ENCODE results near the gene SLC35B2.
A peak's percentile ranks its signal among the peaks of the same experiment; 100 is the strongest.

SLC35B2 gene

DNA sequence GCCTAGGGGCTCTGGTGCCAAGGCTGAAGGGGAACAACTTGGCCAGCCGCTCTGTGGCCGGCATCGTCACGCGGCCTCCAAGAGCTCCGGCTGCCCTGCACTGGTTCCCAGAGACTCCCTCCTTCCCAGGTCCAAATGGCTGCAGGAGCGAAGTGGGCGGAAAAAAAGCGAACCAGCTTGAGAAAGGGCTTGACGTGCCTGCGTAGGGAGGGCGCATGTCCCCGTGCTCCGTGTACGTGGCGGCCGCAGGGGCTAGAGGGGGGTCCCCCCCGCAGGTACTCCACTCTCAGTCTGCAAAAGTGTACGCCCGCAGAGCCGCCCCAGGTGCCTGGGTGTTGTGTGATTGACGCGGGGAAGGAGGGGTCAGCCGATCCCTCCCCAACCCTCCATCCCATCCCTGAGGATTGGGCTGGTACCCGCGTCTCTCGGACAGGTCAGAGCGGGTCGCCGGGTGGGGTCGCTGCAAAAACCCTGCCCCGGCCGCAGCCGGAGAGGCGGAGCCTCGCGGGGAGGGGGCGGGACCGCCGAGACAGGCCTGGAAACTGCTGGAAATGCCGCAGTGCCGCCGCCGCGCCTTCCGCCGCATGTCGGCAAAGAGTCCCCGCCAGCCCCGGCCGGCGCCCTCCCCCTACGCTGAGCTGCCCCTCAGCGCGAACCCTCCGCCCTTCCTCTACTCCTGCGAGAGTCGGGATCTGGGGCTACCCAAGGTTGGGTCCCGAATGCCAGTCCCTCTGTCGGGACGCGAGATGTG lies 11.2 kb downstream of the SLC35B2 start:
- peak; percentile 41; the same call in 1 of the 2 replicates for TF ChIP-seq YY1 (IDR thresholded peaks at IDR 0.05; ENCODE audit: low read depth)
- no peak for TF ChIP-seq CEBPB (IDR thresholded peaks at IDR 0.05)
- TF ChIP-seq, protein P1, sequence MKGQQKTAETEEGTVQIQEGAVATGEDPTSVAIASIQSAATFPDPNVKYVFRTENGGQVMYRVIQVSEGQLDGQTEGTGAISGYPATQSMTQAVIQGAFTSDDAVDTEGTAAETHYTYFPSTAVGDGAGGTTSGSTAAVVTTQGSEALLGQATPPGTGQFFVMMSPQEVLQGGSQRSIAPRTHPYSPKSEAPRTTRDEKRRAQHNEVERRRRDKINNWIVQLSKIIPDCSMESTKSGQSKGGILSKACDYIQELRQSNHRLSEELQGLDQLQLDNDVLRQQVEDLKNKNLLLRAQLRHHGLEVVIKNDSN (IDR thresholded peaks at IDR 0.05), result no peak; the same call in 1 of the 2 replicates
- TF ChIP-seq, protein P2, sequence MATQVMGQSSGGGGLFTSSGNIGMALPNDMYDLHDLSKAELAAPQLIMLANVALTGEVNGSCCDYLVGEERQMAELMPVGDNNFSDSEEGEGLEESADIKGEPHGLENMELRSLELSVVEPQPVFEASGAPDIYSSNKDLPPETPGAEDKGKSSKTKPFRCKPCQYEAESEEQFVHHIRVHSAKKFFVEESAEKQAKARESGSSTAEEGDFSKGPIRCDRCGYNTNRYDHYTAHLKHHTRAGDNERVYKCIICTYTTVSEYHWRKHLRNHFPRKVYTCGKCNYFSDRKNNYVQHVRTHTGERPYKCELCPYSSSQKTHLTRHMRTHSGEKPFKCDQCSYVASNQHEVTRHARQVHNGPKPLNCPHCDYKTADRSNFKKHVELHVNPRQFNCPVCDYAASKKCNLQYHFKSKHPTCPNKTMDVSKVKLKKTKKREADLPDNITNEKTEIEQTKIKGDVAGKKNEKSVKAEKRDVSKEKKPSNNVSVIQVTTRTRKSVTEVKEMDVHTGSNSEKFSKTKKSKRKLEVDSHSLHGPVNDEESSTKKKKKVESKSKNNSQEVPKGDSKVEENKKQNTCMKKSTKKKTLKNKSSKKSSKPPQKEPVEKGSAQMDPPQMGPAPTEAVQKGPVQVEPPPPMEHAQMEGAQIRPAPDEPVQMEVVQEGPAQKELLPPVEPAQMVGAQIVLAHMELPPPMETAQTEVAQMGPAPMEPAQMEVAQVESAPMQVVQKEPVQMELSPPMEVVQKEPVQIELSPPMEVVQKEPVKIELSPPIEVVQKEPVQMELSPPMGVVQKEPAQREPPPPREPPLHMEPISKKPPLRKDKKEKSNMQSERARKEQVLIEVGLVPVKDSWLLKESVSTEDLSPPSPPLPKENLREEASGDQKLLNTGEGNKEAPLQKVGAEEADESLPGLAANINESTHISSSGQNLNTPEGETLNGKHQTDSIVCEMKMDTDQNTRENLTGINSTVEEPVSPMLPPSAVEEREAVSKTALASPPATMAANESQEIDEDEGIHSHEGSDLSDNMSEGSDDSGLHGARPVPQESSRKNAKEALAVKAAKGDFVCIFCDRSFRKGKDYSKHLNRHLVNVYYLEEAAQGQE (IDR thresholded peaks at IDR 0.05; ENCODE audit: low read depth), result no peak
- TF ChIP-seq TCF12 (IDR thresholded peaks at IDR 0.05; ENCODE audit: low read depth), result 0 out of 2 replicates have a peak, but pooled peaks have one; percentile 49
- TF ChIP-seq NFIC (IDR thresholded peaks at IDR 0.05), result no peak
- TF ChIP-seq FOXM1 (IDR thresholded peaks at IDR 0.05; ENCODE audit: borderline replicate concordance, low read depth), result no peak
- TF ChIP-seq, protein P3, sequence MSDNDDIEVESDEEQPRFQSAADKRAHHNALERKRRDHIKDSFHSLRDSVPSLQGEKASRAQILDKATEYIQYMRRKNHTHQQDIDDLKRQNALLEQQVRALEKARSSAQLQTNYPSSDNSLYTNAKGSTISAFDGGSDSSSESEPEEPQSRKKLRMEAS (IDR thresholded peaks at IDR 0.05), result peak; percentile 64; the same call in 1 of the 2 replicates
- TF ChIP-seq RAD21 (IDR thresholded peaks at IDR 0.05; ENCODE audit: low read depth), result no peak
- TF ChIP-seq EP300 (IDR thresholded peaks at IDR 0.05; ENCODE audit: borderline replicate concordance), result peak; percentile 46; the same call in 1 of the 2 replicates
- TF ChIP-seq TEAD4 (IDR thresholded peaks at IDR 0.05), result peak; percentile 59
- TF ChIP-seq EGR1 (IDR thresholded peaks at IDR 0.05), result no peak
- TF ChIP-seq ZBTB7A (IDR thresholded peaks at IDR 0.05; ENCODE audit: low read depth), result peak; percentile 88; the same call in 1 of the 2 replicates
- TF ChIP-seq TAF1 (IDR thresholded peaks at IDR 0.05; ENCODE audit: low read depth), result peak; percentile 62; the same call in 1 of the 2 replicates
- no peak for TF ChIP-seq CREB1 (IDR thresholded peaks at IDR 0.05; ENCODE audit: low read depth)

DNA sequence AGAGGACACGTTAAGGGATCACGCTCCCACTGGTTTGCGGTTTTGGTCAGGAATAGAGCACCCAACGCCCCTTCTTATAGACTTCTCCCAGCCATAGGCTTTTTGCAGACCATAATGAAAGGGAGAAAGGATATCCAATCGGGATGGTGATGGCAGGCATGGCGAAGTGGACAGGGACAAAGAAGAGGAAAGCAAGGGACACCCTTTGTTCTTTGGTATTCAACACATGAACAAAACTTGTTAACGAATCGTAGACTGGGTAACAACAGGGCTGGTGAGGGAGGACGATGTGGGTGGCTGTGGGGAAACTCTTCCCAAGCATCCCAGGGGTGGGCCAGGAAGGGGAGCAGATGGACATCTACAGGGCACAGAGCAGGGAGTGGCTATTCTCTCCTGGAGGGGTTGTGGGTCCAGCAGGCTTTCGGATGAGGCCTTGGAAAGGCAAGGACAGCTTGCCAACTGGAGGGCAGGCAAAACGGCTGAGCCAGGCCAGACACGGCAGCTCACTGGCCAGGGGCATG lies 11.9 kb downstream of the SLC35B2 start:
- TF ChIP-seq YY1 (IDR thresholded peaks at IDR 0.05; ENCODE audit: low read depth) (no peak), TAF1 (IDR thresholded peaks at IDR 0.05; ENCODE audit: low read depth) (no peak), ZBTB7A (IDR thresholded peaks at IDR 0.05; ENCODE audit: low read depth) (no peak), NFIC (IDR thresholded peaks at IDR 0.05) (no peak), EGR1 (IDR thresholded peaks at IDR 0.05) (no peak), RAD21 (IDR thresholded peaks at IDR 0.05; ENCODE audit: low read depth) (no peak), TEAD4 (IDR thresholded peaks at IDR 0.05) (no peak), CREB1 (IDR thresholded peaks at IDR 0.05; ENCODE audit: low read depth) (no peak), EP300 (IDR thresholded peaks at IDR 0.05; ENCODE audit: borderline replicate concordance) (no peak), TCF12 (IDR thresholded peaks at IDR 0.05; ENCODE audit: low read depth) (no peak), FOXM1 (IDR thresholded peaks at IDR 0.05; ENCODE audit: borderline replicate concordance, low read depth) (no peak), CEBPB (IDR thresholded peaks at IDR 0.05) (no peak)
- TF ChIP-seq, protein P1 (IDR thresholded peaks at IDR 0.05), result no peak
- TF ChIP-seq, protein P2 (IDR thresholded peaks at IDR 0.05; ENCODE audit: low read depth), result no peak
- TF ChIP-seq, protein P3 (IDR thresholded peaks at IDR 0.05), result no peak

DNA sequence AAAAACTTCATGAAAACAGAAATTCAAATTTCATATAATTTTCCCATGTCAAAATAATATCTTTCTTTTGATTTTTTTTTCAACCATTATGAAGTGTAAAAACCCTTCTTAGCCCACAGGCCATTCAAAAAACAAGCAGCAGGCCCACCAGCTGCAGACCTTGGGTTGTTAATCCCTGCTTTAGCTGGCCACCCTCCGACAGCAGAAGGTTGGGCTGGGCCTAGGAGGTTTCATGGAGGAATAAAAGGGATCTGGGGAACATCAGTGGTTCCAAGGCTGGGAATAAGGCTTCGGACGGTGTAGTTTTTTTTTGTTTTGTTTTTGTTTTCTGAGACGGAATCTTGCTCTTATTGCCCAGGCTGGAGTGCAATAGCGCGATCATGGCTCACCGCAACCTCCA lies 14.0 kb downstream of the SLC35B2 start:
- no peak for TF ChIP-seq YY1 (IDR thresholded peaks at IDR 0.05; ENCODE audit: low read depth)
- TF ChIP-seq FOXM1 (IDR thresholded peaks at IDR 0.05; ENCODE audit: borderline replicate concordance, low read depth), result no peak
- no peak for TF ChIP-seq ZBTB7A (IDR thresholded peaks at IDR 0.05; ENCODE audit: low read depth)
- TF ChIP-seq TCF12 (IDR thresholded peaks at IDR 0.05; ENCODE audit: low read depth), result no peak
- no peak for TF ChIP-seq CEBPB (IDR thresholded peaks at IDR 0.05)
- TF ChIP-seq TEAD4 (IDR thresholded peaks at IDR 0.05), result no peak
- TF ChIP-seq EP300 (IDR thresholded peaks at IDR 0.05; ENCODE audit: borderline replicate concordance), result no peak
- no peak for TF ChIP-seq EGR1 (IDR thresholded peaks at IDR 0.05)
- no peak for TF ChIP-seq TAF1 (IDR thresholded peaks at IDR 0.05; ENCODE audit: low read depth)
- TF ChIP-seq, protein P2 (IDR thresholded peaks at IDR 0.05; ENCODE audit: low read depth), result no peak
- TF ChIP-seq RAD21 (IDR thresholded peaks at IDR 0.05; ENCODE audit: low read depth), result no peak
- TF ChIP-seq, protein P3 (IDR thresholded peaks at IDR 0.05), result no peak
- TF ChIP-seq, protein P1 (IDR thresholded peaks at IDR 0.05), result no peak
- TF ChIP-seq NFIC (IDR thresholded peaks at IDR 0.05), result no peak
- TF ChIP-seq CREB1 (IDR thresholded peaks at IDR 0.05; ENCODE audit: low read depth), result no peak
